ENCODE results near the gene UHRF1. TPM values are rescaled to one million over a fixed set of nuclear protein-coding genes. Genes with fewer than 3 reads are reported as not detected.
A peak's percentile ranks its signal among the peaks of the same experiment; 100 is the strongest.

UHRF1 gene
- total and polyA plus RNA-seq, 2 of the 13 experiments (the other 11 are each of a cell fraction or from before 2014, with no cell fraction given): 6.8 to 78.4 TPM

GRCh38 chr19:4968462-4969291 lies 59.4 kb downstream of the UHRF1 start, which contains the start of gene KDM4B (continued):
- TF ChIP-seq DMTF1 (CRISPR knock-in tag; IDR thresholded peaks at IDR 0.05) (no peak), SMYD3 (CRISPR knock-in tag; IDR thresholded peaks at IDR 0.05) (no peak), GATAD2A (CRISPR knock-in tag; IDR thresholded peaks at IDR 0.05) (no peak), ZNF614 (CRISPR knock-in tag; IDR thresholded peaks at IDR 0.05; ENCODE audit: borderline replicate concordance) (peak; percentile 18; the same call in 1 of the 2 replicates), ZNF619 (CRISPR knock-in tag; IDR thresholded peaks at IDR 0.05) (no peak), FIP1L1 (IDR thresholded peaks at IDR 0.05; ENCODE audit: borderline replicate concordance, insufficient read depth, low read depth, low read length) (no peak), CTCF (CRISPR knock-in tag; IDR thresholded peaks at IDR 0.05) (no peak), ZBTB8A (CRISPR knock-in tag; IDR thresholded peaks at IDR 0.05; ENCODE audit: borderline replicate concordance, low read depth) (no peak), ZNF710 (CRISPR knock-in tag; IDR thresholded peaks at IDR 0.05; ENCODE audit: borderline replicate concordance) (no peak), ZSCAN9 (CRISPR knock-in tag; IDR thresholded peaks at IDR 0.05; ENCODE audit: borderline replicate concordance) (no peak), KLF6 (CRISPR knock-in tag; IDR thresholded peaks at IDR 0.05) (no peak), TMF1 (CRISPR knock-in tag; IDR thresholded peaks at IDR 0.05; ENCODE audit: low read depth) (no peak), SMAD9 (CRISPR knock-in tag; IDR thresholded peaks at IDR 0.05) (no peak), ZNF552 (CRISPR knock-in tag; IDR thresholded peaks at IDR 0.05; ENCODE audit: borderline replicate concordance) (no peak), PRDM4 (CRISPR knock-in tag; IDR thresholded peaks at IDR 0.05; ENCODE audit: borderline replicate concordance) (no peak), TRAFD1 (CRISPR knock-in tag; IDR thresholded peaks at IDR 0.05; ENCODE audit: borderline replicate concordance) (no peak)
